Activated T-helper 9 cell treated with anti-CD3 and anti-CD28 coated beads, Interleukin-2, amount 50 U/mL, for 16 hours (primary cell): ENCODE results near the gene SIGLEC15.

ENCODE experiments used
- DNase-seq: peaks from one replicate; pipeline ENCODE4 v3.0.0-alpha.2; 2020; ENCODE audit warnings: low read depth

SIGLEC15 gene

DNA sequence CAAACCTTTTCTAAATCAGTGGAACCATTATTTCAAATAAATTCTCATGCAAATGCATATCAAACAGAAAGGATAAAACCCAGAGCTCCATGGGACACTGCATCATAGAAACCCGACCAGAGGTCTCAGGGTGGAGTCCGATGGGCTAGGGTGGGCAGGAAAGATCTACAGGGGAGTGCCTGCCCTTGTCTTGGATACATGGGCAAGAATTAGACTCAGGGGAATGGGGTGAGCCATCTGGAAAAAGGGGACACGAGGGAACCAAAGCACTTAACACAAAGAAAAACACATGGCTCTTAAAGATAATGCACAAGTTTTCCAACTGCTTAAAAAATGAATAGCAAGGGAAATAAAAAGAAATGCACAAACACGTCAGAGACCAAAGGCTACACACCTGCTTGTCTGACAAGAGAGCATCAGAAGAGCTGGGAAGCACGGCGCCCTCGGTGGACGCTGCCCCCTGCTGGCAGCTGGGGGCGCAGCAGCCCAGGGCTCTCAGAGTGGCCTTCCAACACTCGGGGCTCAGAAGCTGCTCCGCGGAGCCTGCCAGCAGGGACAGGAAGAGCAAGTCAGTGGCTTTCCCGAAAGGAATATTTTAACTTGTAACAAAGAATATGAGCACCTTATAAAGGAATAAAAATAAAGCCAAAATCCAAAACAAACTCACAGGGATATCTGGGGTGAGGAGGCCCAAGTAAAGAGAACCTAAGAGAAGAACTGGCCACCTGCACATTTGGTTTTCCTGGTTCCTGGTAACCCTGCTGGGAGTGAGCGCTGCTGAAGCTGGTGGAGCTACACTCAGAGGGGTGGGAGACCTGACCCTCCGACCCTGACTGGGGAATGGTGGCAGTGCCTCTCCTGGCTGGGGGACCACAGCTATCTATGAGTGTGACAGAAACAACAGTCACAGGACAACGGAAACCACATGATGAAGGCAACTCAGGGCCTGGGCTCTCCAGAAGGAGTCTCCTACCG is 54.5 kb downstream of the SIGLEC15 start:
- peak; percentile 68 for DNase-seq

DNA sequence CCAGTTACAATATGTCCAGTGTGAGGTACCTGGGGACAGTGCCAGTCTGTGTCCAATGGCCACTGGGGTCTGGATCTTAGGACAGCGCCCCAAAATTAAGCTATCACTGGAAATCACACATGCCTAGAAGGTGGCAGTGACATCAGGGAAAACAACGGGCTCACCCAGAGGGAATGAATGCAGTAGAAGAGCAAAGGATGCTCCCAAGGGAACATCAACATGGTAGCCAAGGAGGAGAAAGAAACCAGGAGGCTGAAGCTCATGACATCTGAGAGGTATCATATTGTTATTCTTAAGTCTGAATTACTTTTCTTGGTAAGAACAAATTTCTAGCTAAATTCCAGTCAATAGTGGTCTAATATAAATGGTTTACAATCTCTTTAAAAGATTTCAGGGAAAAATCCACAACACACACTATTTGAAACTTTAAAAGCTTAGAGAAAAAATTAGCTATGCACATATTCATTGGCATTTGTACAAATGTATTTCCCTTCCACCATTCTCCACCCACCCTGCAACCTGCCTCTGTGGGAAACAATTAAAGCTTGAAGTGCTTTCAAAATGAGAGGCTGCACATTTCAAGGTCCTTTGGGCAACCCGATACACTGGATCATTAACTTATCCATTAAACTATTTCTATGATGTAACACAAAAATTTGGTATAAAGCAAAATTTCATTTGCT is 55.5 kb downstream of the SIGLEC15 start:
- DNase-seq: no peak

- no peak for DNase-seq
Observed at GRCh38 chr18:45887585-45887984, 62.1 kb downstream of the SIGLEC15 start.

- no peak for DNase-seq
Observed at GRCh38 chr18:45889419-45890064, 64.1 kb downstream of the SIGLEC15 start.

GRCh38 chr18:45890606-45891005 is 65.1 kb downstream of the SIGLEC15 start:
- no peak for DNase-seq

DNA sequence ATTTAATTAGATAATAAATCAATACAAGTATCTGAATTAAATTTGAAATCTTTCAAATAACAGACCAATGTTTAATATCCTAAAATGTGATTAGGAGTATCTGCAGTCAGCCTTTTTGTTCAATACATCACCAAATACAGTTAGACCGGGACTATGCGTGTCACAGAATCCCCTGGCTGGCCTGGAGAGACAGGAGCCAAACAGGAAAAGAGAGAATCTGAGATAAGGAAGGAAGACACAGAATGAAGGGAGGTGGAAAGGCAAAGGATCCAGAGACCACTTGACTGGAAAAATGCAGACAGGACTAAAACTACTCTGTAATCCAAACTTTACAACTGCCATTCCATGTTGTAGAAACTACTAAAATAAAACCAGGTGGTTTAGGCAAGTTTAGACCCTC is 66.3 kb downstream of the SIGLEC15 start:
- DNase-seq: no peak
